Spleen (tissue), 11 donors: ENCODE data around the gene RPL19. TPM values are rescaled to one million over a fixed set of nuclear protein-coding genes. Genes with fewer than 3 reads are reported as not detected.

Experiments
- DNase-seq: peaks from one replicate; pipeline ENCODE4 v3.0.0-alpha.2; 2020
- H3K27ac ChIP-seq, 8 donors: fragments of 200-600 bp; sonication (generic) in 7 of 8; 1 replicate in 4 of 8; 2 replicates in 4 of 8; pipeline versions ENCODE4 v1.5.0 to v1.8.0; 2016 to 2021; ENCODE audit warnings: inconsistent platforms in 4 of 8, mild to moderate bottlenecking in 4 of 8, moderate library complexity in 1 of 8
- H3K27me3 ChIP-seq, 7 donors: fragments of 200-600 bp; sonication (generic) in 6 of 7; replicated peaks in 1 of 7; 1 replicate in 4 of 7; 2 replicates in 3 of 7; pipeline versions ENCODE4 v1.5.0 to v1.8.0; 2016 to 2021; ENCODE audit warnings: inconsistent platforms in 3 of 7, mild to moderate bottlenecking in 1 of 7
- H3K36me3 ChIP-seq, 6 donors: fragments of 200-600 bp; sonication (generic) in 5 of 6; 1 replicate in 4 of 6; 2 replicates in 2 of 6; pipeline versions ENCODE4 v1.5.0 to v1.8.0; 2016 to 2021; ENCODE audit warnings: inconsistent platforms in 2 of 6
- H3K4me1 ChIP-seq, 6 donors: fragments of 200-600 bp; sonication (generic) in 5 of 6; 1 replicate in 3 of 6; 2 replicates in 3 of 6; pipeline versions ENCODE4 v1.5.0 to v1.8.0; 2016 to 2021; ENCODE audit warnings: inconsistent platforms in 3 of 6
- H3K4me3 ChIP-seq, 8 donors: fragments of 200-600 bp; sonication (generic) in 7 of 8; 1 replicate in 4 of 8; 2 replicates in 4 of 8; pipeline versions ENCODE4 v1.5.0 to v1.8.0; 2016 to 2021; ENCODE audit warnings: inconsistent platforms in 4 of 8, mild to moderate bottlenecking in 4 of 8, moderate library complexity in 2 of 8
- H3K9me3 ChIP-seq, 8 donors: fragments of 200-600 bp; sonication (generic) in 7 of 8; 1 replicate in 4 of 8; 2 replicates in 4 of 8; pipeline versions ENCODE4 v1.5.0 to v1.8.0; 2016 to 2021; ENCODE audit warnings: inconsistent platforms in 4 of 8
- CTCF ChIP-seq, 11 experiments: fragments of 200-600 bp in 7 of 11; fragments of 450-650 bp in 4 of 11; sonication (generic) in 4 of 11; IDR thresholded peaks in 8 of 11; conservative IDR thresholded peaks in 3 of 11; 1 replicate in 7 of 11; 2 replicates in 4 of 11; pipeline versions ENCODE4 v1.4.0 to v1.8.0; 2016 to 2021; ENCODE audit warnings: antibody characterized with exemption in 11 of 11, inconsistent platforms in 4 of 11, mild to moderate bottlenecking in 1 of 11
- POLR2A ChIP-seq, 3 donors: fragments of 450-650 bp; IDR thresholded peaks; one replicate each; pipeline ENCODE4 v1.5.1; 2017; ENCODE audit warnings: antibody characterized with exemption in 3 of 3, mild to moderate bottlenecking in 1 of 3
- POLR2AphosphoS5 ChIP-seq, 3 donors: sonication (generic); formaldehyde crosslinking; IDR thresholded peaks; one replicate each; pipeline ENCODE4 v1.5.1; 2017; ENCODE audit warnings: antibody characterized with exemption in 3 of 3
- WGBS, 5 donors: extraction: QIAGEN DNeasy Blood & Tissue Kit in 3 of 5; methylation state at CpG; one replicate each; pipeline versions ENCODE4 v1.1.5 to v1.1.7; 2013 to 2018; 5-methylcytosine and 5-hydroxymethylcytosine counted together
- intact Hi-C: fragments of 100-400 bp; cut with DNase I; formaldehyde crosslinking; loops from one replicate; pipeline ENCODE4 v1.15.0; 2023; ENCODE audit warnings: low total_unique reads
- polyA plus RNA-seq, 3 donors: library from polyadenylated mRNA; stranded (reverse); fragments of 200-250 nt; gene quantifications; one replicate each; pipeline ENCODE4 v1.2.1, GENCODE V29; 2013
- total RNA-seq, 7 donors: library from RNA; depleted of rRNA in 3 of 7; stranded (reverse); fragments of >200 nt in 3 of 7; fragmentation: NEBNext Ultra II Directional in 4 of 7; extraction: Animal tissue kit (Norgen Biotek cat#: 25700) in 4 of 7; gene quantifications; one replicate each; pipeline versions ENCODE4 v1.1.0 to v1.2.1, GENCODE V29; 2016 to 2021
- donor health status: healthy with polysubstance abuse.
- donor health status: DM: no; HTN: no; CAD: no; lungs with moderate emphysema.
- donor health status: DM: no; HTN: no; CAD: no.
- donor health status: Bipolar disorder and iron deficiency.
- donor health status: healthy.
- donor health status: DM: no; HTN: no; CAD: no.
- donor health status: DM: yes; HTN: yes; CAD: no.

RPL19 gene
- total and polyA plus RNA-seq, 10 donors: 1,504 to 7,360 (median 3,641) TPM

- Histone ChIP-seq H3K27ac (no peak overlapping the region), H3K36me3 (no peaks in the 10 kb centered on the region), H3K4me1 (peaks cover 3 to 21% (median 15%) of the 10 kb centered on the region in 6 donors), H3K4me3 (no peak overlapping the region), H3K27me3 (peaks cover 4 to 81% (median 51%) of the 10 kb centered on the region in 7 donors), H3K9me3 (no peaks in the 10 kb centered on the region)
- DNase-seq: no peak
- intact Hi-C loops: no loop called here
- TF ChIP-seq CTCF (IDR thresholded peaks at IDR 0.05 in 8 of 11, conservative IDR thresholded peaks at IDR 0.05 in 3 of 11) (no peak), POLR2A (IDR thresholded peaks at IDR 0.05) (no peak), POLR2AphosphoS5 (IDR thresholded peaks at IDR 0.05) (no peak)
- WGBS, 5 donors: 55 to 89% (median 65%) methylated on average over 6 to 10 of the region's 10 CpGs
These were observed 31.0 kb downstream of the RPL19 start for GRCh38 chr17:39231091-39231561.

- intact Hi-C loops: no loop called here
- Histone ChIP-seq H3K4me3 (peak overlapping the region in 1 of 8 donors; percentile 40), H3K9me3 (no peaks in the 10 kb centered on the region), H3K27ac (no peak overlapping the region), H3K4me1 (peaks cover 0 to 15% (median 10%) of the 10 kb centered on the region in 6 donors), H3K27me3 (peaks cover 0 to 73% (median 46%) of the 10 kb centered on the region in 7 donors), H3K36me3 (no peaks in the 10 kb centered on the region)
- 15 to 24% (median 19%) methylated on average over 17 to 22 of the region's 22 CpGs for WGBS, 5 donors
- peak in 1 of 3 donors; percentile 30 for TF ChIP-seq POLR2AphosphoS5 (IDR thresholded peaks at IDR 0.05)
- no peak for TF ChIP-seq POLR2A (IDR thresholded peaks at IDR 0.05)
- TF ChIP-seq CTCF (IDR thresholded peaks at IDR 0.05 in 8 of 11, conservative IDR thresholded peaks at IDR 0.05 in 3 of 11): peak; percentile 21 to 84 (median 68)
- DNase-seq: peak; percentile 87
These were observed 31.8 kb downstream of the RPL19 start for GRCh38 chr17:39231591-39232551.

- Histone ChIP-seq H3K9me3 (no peaks in the 10 kb centered on the region), H3K4me3 (no peak overlapping the region), H3K36me3 (no peaks in the 10 kb centered on the region), H3K4me1 (peaks cover 0 to 39% (median 30%) of the 10 kb centered on the region in 6 donors), H3K27ac (no peak overlapping the region), H3K27me3 (peaks cover 0 to 57% (median 22%) of the 10 kb centered on the region in 7 donors)
- 37 to 43% (median 41%) methylated on average over 18 of the region's 18 CpGs for WGBS, 5 donors
- DNase-seq: peak; percentile 50
- intact Hi-C loops: no loop called here
- no peak for TF ChIP-seq POLR2A (IDR thresholded peaks at IDR 0.05)
- TF ChIP-seq POLR2AphosphoS5 (IDR thresholded peaks at IDR 0.05): no peak
- peak in 7 of 11 experiments; percentile 22 to 49 (median 38) for TF ChIP-seq CTCF (IDR thresholded peaks at IDR 0.05 in 8 of 11, conservative IDR thresholded peaks at IDR 0.05 in 3 of 11)
These were observed 35.7 kb downstream of the RPL19 start for GRCh38 chr17:39235555-39236449.
